NCI-H187 treated with DMSO at 0.1 percent for 48 hours (cell line): ENCODE results near the gene GPR176.

Source experiments
- DNase-seq: peaks from one replicate; lab custom pipeline; 2025; lab: John Stamatoyannopoulos, UW

The GPR176 gene

DNA sequence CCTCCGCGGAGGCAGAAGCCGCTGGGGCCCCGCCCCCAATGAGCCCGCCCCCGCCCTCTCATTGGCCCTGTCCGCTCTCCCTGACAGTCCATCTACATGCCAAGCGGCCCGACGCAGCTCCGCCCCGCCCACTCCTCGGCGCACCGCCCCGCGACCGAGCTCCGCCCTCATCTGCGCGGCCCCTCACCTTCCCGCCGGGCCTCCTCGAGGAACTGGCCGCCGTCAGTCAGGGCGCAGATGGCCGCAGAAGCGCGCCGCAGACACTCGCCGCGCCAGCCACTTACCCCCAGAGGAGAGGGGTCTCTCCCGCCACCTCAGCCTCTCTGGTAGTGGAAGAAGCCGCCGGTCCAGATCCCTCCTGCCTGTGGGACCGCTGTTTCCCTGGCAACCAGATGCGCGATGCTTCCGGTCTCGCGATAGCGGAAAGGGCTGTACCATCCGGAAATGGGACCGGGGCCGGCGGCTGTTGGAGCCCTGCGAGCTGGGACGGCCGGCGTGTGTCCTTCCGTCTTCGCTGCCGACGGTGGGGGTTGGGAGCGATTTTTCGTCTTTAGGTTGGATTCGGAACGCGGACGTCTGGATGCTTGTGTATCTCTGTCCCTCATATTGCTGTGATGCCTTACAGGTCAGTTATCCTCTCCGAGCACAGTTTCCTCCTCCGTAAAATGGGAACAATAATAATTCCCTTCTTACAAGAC, 137.5 kb downstream of the GPR176 start, which contains the start of gene FSIP1:
TSS of gene FSIP1 (minus strand) at position 401 of the 698 bp plus-strand sequence. CDS start 6,317 bp downstream, outside the sequence.
- peak; percentile 38 for DNase-seq

DNA sequence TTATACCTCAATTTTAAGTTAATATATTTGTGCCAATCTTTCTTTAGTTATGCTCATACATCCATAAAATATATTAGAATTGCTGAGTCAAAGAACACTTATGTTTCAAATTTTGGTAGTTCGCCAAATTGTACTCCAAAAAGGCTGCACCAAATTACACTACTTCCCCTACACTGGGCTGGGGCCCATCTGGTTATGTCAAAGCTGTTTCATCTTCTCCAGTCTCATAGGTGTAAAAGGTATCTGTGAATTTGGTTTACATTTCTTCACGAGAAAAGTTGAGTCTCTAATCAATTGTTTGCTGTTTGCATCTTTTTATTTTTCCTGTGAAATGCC, 138.1 kb downstream of the GPR176 start:
- no peak for DNase-seq

DNA sequence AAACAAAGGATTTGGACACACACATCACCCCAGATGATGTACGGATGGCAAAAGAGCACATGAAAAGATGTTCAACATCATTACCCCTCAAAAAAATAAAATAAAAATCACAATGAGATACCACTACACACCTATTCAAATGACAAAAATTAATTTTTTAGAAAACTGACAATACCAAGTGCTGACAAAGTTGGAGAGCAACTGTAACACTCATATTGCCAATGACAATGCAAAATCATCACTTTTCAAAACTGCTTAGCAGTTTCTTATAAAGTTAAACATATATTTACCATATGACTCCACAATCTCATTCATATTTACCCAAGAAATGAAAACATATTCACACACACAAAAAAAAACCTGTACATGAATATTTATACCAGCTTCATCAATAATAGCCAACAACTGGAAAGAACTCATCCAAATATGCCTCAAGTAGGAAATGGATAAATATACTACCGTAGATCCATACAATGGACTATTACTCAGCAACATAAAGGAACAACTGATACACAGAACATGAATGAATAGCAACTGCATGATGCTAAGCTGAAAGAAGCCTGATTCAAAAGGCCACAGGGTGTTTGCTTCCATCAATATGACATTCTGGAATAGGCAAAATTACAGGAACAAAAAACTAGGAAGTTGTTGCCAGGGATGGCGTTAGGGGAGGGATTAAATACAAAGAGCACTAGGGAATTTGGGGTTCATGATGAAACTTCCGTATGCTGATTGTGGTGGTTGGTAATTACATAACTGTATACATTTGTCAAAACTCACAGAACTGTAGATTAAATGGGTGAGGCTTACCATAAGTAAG, 138.7 kb downstream of the GPR176 start:
- DNase-seq, result no peak

DNA sequence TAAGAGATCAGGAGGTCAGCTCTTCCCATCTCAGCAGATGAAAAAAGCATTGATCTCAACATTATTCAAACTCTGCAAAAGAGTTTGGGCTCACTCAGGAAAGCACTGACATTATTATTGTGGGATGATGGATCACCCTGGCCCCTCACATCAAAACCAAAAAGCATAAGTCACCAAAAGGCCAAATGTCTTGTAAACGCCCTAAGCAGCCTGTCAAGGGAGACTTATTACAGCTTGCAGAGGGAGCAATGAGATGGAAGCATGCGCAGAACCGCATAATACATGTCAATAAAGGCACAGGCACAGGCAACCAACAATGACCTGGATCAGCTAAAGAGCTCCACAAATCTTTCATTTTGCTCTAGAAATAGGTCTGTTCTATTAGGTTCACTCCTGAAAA, 142.0 kb downstream of the GPR176 start:
- DNase-seq, result no peak

DNA sequence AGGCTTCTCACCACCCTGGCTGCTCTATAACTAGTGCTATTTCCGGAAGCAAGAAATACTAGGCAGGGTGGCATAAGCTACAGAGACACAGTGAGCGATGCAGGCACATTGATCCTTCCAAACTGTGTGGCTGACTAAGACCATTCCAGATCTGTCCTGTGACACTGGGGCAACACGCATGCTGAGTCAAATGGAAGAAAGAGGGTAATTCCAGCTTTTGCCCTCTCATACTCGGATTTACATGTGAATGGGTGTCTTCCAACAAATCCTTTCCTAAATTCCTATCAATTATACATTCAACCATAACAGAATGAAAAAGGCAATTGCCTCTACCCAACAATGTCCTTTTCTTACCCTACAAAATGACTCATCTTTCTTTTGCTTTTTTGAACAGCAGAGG, 142.6 kb downstream of the GPR176 start:
- DNase-seq, result no peak

DNA sequence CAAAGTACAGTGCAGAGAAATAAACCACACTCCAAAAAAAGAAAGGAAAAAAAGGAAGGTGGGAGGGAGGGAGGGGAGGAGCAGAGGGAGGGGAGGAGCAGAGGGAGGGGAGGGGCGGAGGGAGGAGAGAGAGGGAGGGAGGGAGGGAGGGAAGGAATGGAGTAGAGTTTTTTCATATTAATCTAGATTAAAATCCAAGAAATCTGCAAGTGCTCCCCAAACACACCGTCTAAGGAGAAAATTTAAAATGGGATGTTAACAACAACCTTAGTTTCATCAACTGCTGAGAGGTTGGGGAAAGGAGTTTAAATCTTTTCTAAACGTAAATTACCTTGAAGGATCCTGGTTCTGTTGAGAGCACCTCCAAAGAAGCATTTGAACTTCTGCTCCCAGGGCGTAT, 144.0 kb downstream of the GPR176 start:
- no peak for DNase-seq

DNA sequence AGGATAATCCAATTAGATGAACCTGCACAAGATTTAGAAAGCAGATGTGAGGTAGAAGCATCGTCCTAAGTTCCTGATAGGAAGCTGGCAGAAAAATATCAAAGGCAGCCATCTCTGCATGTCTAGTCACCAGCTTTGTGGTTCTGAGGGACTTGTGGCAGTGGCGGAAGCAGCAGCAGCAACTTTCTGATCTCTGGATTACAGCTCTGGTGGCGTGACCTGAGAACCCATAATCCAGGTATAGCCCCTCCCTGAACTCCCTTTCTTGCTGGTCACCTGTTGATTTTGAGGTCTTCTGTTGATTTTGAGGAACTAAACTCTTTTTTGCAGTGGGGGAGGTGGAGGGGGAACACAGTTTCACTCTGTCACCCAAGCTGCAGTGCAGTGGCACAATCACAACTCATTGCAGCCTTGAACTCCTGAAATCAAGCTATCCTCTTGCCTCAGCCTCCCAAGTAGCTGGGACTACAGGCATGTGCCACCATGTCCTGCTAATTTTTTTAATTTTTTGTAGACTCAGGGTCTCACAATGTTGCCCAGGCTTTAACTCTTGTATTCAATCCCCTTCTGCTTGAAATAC, 145.3 kb downstream of the GPR176 start:
- no peak for DNase-seq

DNA sequence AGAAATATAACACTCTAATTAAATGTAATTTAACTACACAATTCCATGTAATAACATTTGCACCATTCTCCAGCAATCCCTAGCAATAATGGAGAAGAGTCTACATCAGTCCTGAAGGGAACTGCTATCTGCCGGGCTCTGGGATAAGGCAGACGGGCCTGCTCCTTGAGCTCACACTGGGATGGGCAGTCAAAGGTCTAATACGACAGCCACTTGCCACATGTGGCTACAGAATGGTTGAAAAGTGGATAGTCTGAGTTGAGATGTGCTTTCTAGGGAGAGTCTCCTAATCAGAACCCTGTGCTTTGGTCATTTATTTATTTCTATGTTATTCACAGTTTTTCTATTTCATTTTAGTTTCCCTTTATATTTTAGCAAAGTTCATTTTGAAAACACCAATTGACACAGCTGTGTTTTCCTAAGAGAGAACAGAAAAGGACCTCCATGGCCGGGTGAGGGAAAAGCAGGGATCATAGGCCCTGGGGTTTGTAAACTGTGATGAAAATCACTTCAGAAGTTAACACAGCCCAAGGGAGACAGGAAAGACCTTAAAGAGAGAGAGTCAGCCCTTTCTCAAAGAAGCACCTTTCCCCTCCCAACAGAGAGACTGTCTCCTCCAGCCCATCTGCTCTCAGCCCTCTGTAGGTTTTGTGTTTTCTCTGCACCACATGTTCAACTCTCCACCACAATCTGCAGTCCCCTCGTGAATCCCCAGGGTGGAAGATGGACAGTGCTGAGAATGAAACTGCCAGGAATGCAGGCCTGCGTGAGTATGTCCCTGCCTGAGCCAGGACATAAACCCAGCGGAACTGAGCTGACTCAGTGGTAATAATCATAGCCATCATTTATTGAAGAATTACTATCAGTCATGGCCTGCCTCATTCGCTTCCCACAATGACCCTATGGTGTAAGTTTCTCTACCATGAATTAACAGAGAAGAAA, 149.0 kb downstream of the GPR176 start:
- no peak for DNase-seq

DNA sequence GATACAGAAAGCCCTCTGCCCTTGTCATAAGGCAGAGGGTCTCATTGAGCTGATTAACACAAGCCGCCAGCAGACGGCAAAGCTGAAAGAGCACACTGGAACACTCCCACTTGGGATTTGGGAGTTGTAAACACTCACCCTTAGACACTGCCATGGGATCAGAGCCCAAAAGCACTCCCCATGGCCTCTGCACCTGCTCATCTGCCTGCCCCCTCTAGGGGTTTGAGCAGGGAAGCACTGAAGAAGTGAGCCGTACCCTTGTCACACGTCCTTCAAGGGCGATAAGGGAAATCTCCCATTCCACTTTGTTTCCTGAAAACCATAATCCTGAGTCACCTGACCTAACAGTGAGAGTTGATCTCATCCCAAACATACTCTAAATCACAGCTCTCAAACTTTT, 152.1 kb downstream of the GPR176 start:
- DNase-seq, result no peak

DNA sequence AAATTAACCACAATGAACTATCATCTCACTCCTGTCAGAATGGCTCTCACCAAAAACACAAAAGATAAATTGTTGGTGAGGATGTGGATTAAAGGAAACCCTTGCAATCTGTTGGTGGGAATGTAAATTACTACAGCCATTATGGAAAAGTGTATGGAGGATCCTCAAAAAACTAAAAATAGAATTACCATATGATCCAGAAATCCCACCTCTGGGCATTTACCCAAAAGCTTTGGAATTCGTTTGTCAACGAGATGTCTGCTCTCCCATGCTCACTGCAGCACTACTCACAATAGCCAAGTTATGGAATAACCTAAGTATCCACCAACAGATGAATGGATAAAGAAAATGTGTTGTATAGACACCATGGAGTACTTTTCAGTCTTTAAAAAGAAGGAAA, 159.1 kb downstream of the GPR176 start:
- DNase-seq, result no peak

DNA sequence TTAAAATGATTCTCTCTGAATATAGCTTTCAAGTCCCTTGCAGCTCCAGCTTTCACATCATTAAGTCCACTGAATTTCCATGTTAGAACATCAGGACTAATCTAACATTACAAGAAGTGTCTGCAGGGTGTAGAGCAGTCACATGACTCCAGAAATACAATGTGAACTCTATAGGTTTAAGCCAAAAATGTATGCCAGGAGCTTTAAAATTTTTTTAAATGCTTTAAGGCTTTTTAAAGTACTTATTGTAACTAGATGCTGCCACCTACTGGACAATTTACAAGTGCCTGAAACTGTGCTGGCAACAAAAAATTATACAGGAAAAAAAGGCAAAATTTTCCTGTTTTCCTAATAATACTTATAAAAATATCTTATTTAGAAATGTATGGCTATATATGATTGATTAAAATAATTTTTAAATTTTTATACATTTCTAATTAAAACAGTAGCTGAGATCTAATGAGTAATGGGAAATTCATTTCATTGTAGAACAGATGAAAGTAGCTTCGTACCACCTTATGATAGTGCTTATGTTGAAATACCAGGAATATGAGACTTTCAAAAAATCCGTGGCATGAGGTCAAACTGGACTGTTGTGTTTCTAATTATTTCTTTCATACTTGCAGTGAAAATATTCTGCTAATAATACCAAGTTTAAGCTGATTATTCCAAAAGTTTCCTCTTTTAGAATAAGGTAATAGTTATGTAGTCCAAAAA, 163.1 kb downstream of the GPR176 start:
- no peak for DNase-seq

DNA sequence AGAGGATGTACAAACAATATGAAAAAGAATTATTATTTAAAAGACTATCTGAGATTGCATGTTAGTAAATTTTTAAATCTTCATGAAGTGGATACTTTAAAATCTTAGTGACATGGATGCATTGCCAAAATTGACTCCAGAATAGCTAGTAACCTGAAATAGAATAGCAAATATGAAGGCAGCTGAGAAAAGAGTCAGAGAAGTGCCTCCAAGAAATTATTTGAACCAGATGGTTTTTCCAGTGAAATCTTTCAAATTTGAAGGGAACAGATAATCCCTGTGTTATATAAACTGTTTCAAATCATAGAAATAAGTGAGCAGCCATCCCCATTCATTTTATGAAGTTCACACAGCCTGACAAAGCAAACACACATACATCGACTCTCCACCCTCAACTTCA, 167.1 kb downstream of the GPR176 start:
- DNase-seq, result no peak

DNA sequence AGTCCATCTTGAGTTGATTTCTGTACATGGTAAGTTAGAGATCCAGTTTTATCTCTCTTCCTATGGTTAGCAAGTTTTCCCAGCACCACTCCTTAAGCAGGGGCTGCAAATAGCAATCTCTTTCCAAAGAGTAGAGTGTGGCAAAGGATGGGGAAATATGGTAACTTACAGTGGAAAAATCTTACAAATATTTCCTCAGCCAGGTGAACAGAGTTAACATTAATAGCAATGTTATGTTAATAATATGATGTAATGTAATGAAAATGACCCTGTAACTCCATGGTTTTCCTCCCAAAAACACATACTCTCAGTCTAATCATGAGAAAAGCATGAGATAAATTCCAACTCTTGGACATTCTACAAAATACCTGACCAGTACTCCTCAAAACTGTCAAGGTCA, 167.8 kb downstream of the GPR176 start:
- DNase-seq, result no peak
